Brain microvascular endothelial cell (primary cell): ENCODE results near the gene RPL13.

Experiments
- DNase-seq: peaks from one replicate; pipeline ENCODE4 v3.0.0-alpha.2; 2020
- H3K27ac ChIP-seq: fragments of 250-450 bp; sonication (Bioruptor Pico); 2 replicates; pipeline ENCODE4 v1.5.1; 2020; ENCODE audit warnings: mild to moderate bottlenecking, moderate library complexity
- H3K27me3 ChIP-seq: fragments of 250-450 bp; sonication (Bioruptor Pico); replicated peaks from 2 replicates; pipeline ENCODE4 v1.5.1; 2020; ENCODE audit warnings: mild to moderate bottlenecking
- H3K36me3 ChIP-seq: fragments of 250-450 bp; sonication (Bioruptor Pico); replicated peaks from 2 replicates; pipeline ENCODE4 v1.5.1; 2020; ENCODE audit warnings: mild to moderate bottlenecking
- H3K4me3 ChIP-seq: 2 replicates; pipeline ENCODE4 v1.5.1; 2011; ENCODE audit warnings: low read depth, mild to moderate bottlenecking, control low read depth, low read length, moderate library complexity
- in situ Hi-C: cut with HindIII; loops from 2 replicates; pipeline ENCODE4 v1.10.0; 2017; ENCODE audit warnings: low sequenced_read_pairs, low pct_ligation_motif_present
- TF ChIP-seq, protein P1 (sequence below): IDR thresholded peaks from 2 replicates; pipeline ENCODE4 v1.5.1; 2011; ENCODE audit warnings: low read depth, mild to moderate bottlenecking, moderate library complexity, low read length, control low read depth, inconsistent platforms; ENCODE audit errors: missing control alignments

RPL13 gene

DNA sequence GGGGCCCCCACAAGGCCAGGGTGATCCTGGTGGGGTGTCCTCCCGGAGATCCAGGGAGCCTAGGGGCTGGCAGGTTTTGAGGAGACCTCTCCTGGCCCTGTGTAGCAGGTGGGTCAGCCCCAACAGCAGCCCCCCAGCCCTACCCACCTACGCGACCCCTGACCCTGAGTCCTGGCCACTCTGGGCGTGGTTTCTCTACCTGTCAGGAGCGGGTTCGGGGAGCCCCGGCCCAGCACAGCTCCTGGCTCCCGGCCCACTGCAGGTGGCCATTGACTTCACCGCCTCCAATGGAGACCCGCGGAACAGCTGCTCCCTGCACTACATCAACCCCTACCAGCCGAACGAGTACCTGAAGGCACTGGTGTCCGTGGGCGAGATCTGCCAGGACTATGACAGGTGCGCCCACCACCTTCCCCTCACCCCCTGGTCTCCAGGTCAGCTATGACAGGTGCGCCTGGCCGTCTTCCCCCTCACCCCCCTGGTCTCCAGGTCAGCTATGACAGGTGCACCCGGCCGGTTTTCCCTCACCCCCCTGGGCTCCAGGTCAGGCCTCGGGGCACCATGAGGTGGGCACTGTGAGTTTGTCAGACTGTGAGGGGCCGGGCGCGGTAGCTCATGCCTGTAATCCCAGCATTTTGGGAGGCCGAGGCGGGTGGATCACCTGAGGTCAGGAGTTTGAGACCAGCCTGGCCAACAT lies 28.1 kb downstream of the RPL13 start:
- Histone ChIP-seq H3K27ac (no peak overlapping the region), H3K27me3 (no peaks in the 10 kb centered on the region), H3K4me3 (no peak overlapping the region), H3K36me3 (no peaks in the 10 kb centered on the region)
- TF ChIP-seq, protein P1, sequence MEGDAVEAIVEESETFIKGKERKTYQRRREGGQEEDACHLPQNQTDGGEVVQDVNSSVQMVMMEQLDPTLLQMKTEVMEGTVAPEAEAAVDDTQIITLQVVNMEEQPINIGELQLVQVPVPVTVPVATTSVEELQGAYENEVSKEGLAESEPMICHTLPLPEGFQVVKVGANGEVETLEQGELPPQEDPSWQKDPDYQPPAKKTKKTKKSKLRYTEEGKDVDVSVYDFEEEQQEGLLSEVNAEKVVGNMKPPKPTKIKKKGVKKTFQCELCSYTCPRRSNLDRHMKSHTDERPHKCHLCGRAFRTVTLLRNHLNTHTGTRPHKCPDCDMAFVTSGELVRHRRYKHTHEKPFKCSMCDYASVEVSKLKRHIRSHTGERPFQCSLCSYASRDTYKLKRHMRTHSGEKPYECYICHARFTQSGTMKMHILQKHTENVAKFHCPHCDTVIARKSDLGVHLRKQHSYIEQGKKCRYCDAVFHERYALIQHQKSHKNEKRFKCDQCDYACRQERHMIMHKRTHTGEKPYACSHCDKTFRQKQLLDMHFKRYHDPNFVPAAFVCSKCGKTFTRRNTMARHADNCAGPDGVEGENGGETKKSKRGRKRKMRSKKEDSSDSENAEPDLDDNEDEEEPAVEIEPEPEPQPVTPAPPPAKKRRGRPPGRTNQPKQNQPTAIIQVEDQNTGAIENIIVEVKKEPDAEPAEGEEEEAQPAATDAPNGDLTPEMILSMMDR, result no peak
- in situ Hi-C loops, result no loop called here
- no peak for DNase-seq

DNA sequence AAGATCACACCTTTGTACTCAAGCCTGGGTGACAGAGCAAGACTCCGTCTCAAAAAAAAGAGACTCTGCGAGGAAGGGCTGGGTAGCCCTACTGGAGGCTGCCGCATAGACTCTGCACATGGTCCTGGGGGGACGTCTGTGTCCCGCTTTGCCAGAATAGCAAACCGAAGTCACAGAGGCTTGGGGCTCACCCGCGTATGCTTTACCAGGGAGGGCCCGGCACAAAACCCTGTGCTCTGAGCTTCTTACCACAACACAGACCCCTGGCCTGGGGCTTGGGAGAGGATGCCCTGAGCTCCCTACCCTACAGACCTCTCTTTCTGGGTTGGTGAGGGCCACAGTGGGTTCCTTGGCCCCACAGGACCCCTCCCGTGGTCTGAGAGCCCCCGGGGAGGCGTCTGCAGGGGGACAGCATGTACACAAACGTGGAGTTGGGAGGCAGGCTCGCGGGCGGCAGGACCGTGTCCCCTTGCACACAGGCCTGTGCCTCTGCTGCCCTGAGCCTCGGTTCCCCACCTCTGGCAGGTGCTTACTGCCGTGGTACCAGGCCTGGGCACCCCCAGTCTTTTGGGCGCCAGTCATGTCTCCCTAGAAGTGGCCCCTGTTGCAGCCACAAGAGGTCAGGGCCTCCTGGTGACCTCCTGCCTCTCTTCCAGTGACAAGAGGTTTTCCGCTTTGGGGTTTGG lies 28.9 kb downstream of the RPL13 start:
- TF ChIP-seq, protein P1, result no peak
- Histone ChIP-seq H3K27me3 (no peaks in the 10 kb centered on the region), H3K27ac (no peak overlapping the region), H3K4me3 (no peak overlapping the region), H3K36me3 (no peaks in the 10 kb centered on the region)
- in situ Hi-C loops, result no loop called here
- DNase-seq, result no peak

DNA sequence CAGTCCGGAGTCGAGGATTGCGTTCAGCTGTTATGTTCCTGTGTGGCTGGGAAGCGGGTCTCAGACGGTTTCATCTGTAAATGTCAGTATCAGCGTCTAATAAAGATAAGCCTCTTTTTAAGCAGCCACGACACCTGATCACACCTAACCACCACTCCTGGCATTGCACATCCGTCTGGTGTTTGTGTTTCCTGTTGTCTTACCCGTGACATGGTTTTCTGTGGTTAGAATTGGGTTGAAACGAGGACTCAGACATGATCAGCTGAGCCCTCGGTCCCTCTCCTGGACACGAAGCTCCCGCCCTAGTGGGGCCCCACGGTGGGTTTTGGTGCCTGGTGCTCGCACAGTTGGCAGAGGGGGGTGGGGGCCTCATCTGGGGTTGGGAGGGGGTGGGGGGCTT lies 33.4 kb downstream of the RPL13 start:
- DNase-seq, result no peak
- TF ChIP-seq, protein P1, result no peak
- H3K27ac ChIP-seq, result no peak overlapping the region
- H3K27me3 ChIP-seq, result no peaks in the 10 kb centered on the region
- no peak overlapping the region for H3K4me3 ChIP-seq
- in situ Hi-C loops, result no loop called here
- H3K36me3 ChIP-seq, result no peaks in the 10 kb centered on the region

DNA sequence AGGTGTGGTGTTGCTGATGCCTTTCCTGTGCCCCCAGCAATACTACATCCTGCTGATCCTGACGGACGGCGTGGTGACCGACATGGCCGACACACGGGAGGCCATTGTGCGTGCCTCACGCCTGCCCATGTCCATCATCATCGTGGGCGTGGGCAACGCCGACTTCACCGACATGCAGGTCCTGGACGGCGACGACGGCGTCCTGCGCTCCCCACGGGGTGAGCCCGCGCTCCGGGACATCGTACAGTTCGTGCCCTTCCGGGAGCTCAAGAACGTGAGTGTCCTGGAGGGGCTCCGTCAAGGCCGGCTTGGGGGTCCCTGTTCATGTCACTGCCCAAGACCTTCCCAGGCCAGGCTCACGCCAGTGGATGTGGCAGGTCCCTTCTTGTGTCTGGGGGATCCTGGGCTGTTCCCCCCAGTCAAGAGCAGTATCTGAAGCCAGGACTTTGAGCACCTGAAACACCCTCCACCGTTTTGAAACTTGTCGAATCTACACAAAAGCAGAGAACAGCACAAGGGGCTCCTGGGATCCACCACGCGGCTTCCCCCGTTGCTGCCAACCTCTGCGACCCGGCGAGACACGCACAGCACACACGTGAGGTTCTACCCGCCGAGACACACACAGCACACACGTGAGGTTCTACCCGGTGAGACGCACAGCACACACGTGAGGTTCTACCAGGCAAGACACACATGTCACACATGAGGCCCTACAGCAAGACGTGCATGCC lies 35.0 kb downstream of the RPL13 start:
- no peaks in the 10 kb centered on the region for H3K36me3 ChIP-seq
- TF ChIP-seq, protein P1, result no peak
- in situ Hi-C loops, result no loop called here
- H3K27me3 ChIP-seq, result no peaks in the 10 kb centered on the region
- no peak for DNase-seq
- no peak overlapping the region for H3K4me3 ChIP-seq
- no peak overlapping the region for H3K27ac ChIP-seq

DNA sequence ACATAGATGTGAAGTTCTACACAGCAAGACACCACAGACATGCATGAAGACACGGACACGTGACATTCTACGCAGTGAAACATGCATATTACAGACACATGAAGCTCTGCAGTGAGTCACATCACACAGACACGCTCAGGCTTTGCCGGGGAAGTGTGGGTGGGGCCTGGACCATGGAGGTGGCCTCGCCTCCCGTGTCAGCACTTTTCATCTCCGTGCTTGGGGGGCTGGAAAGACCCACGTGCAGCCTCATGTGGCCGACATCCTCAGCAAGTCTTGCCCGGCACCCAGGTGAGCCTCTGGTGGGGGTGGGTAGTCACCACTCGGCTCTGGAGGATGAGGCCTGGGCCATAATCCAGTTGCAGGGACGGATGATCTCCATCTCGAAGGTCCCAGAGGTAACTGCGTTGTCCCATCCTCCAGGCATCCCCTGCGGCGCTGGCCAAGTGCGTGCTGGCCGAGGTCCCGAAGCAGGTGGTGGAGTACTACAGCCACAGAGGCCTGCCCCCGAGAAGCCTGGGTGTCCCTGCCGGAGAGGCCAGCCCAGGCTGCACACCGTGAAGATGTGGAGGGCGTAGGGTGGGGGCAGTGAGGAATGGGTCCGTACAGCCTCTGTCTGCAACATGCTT lies 35.7 kb downstream of the RPL13 start:
- Histone ChIP-seq H3K36me3 (no peaks in the 10 kb centered on the region), H3K4me3 (no peak overlapping the region), H3K27ac (no peak overlapping the region), H3K27me3 (no peaks in the 10 kb centered on the region)
- in situ Hi-C loops, result no loop called here
- no peak for DNase-seq
- TF ChIP-seq, protein P1, result no peak
